ENCODE measurements around the gene ICOSLG. TPM values are rescaled to one million over a fixed set of nuclear protein-coding genes. Genes with fewer than 3 reads are reported as not detected.
"Not testable (repeated sequence)": the region's sequence is repeated elsewhere in the genome, so short reads cannot be mapped to it uniquely, and the experiment has no call there.

ICOSLG gene, protein sequence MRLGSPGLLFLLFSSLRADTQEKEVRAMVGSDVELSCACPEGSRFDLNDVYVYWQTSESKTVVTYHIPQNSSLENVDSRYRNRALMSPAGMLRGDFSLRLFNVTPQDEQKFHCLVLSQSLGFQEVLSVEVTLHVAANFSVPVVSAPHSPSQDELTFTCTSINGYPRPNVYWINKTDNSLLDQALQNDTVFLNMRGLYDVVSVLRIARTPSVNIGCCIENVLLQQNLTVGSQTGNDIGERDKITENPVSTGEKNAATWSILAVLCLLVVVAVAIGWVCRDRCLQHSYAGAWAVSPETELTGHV
- 0.27 and 1.3 TPM in 2 replicates for polyA plus RNA-seq (2011; rRNA removed)
- polyA minus RNA-seq (2011; rRNA and poly(A)+ RNA removed): 0.43 and 0.67 TPM in 2 replicates

DNA sequence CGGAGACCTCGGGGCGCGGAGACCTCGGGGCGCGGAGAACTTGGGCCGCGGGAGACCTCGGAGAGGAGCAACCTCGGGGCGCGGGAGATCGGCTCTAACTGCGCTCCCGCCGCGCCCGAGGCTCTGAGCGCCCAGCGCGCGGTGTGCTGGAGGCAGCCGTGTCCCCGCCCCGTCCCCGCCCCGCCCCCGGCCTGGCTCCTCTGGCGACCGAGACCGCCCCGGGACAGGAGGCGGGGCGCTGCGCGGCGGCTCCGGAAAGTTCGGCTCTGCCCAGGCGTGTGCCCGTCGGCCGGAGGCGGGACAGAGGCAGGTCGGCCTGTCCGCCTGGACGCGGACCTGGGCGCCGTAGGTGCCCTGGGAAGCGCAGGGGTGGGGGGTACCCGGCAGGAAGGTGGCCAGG is at the start of gene ICOSLG:
TSS of gene ICOSLG (minus strand) at position 102 of the 400 bp plus-strand sequence. CDS start 126 bp downstream, outside the sequence.
- H3K36me3 ChIP-seq (ENCODE audit: control insufficient read depth, insufficient read depth, low read length); DNase-seq (ENCODE audit: low read depth); POLR2A ChIA-PET; H3K4me3 ChIP-seq (ENCODE audit: low read depth, low read length); H3K27me3 ChIP-seq (ENCODE audit: control insufficient read depth, insufficient read depth, low read length); CTCF ChIA-PET: not testable (repeated sequence)

DNA sequence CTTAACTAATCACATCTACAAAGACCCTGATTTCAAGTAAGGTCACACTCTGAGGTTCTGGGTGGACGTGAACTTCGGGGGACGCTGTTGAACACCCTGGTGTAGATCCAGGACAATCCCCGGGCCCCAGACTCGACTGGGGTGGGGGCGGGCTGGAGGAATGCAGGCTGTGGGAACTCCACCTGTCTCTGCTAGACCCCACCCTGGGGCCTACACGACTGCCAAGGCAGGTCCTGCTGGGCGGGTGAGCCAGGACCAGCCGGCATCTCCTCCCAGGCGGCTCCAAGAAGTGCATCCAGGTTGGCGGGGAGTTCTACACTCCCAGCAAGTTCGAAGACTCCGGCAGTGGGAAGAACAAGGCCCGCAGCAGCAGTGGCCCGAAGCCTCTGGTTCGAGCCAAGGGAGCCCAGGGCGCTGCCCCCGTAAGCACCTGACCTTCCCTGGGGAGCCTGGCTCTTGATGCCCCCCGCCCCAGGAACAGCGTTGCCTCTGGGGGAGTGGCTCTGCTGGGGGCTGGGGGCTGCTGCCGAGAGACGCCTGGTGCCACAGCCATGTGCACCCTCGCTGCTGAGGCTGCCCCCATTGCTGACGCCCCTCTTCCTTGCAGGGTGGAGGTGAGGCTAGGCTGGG is 48.8 kb upstream of the ICOSLG start:
- no peak for DNase-seq (ENCODE audit: low read depth)
- TF ChIP-seq, protein P1, sequence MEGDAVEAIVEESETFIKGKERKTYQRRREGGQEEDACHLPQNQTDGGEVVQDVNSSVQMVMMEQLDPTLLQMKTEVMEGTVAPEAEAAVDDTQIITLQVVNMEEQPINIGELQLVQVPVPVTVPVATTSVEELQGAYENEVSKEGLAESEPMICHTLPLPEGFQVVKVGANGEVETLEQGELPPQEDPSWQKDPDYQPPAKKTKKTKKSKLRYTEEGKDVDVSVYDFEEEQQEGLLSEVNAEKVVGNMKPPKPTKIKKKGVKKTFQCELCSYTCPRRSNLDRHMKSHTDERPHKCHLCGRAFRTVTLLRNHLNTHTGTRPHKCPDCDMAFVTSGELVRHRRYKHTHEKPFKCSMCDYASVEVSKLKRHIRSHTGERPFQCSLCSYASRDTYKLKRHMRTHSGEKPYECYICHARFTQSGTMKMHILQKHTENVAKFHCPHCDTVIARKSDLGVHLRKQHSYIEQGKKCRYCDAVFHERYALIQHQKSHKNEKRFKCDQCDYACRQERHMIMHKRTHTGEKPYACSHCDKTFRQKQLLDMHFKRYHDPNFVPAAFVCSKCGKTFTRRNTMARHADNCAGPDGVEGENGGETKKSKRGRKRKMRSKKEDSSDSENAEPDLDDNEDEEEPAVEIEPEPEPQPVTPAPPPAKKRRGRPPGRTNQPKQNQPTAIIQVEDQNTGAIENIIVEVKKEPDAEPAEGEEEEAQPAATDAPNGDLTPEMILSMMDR (IDR thresholded peaks at IDR 0.05; ENCODE audit: insufficient read depth, low read depth, low read length): no peak
- H3K36me3 ChIP-seq (ENCODE audit: control insufficient read depth, insufficient read depth, low read length): no peaks in the 10 kb centered on the region
- H3K4me3 ChIP-seq (ENCODE audit: low read depth, low read length): no peak overlapping the region
- ChIA-PET CTCF (no interaction called here), POLR2A (no interaction called here)
- peaks cover 1% of the 10 kb centered on the region for H3K27me3 ChIP-seq (ENCODE audit: control insufficient read depth, insufficient read depth, low read length)

DNA sequence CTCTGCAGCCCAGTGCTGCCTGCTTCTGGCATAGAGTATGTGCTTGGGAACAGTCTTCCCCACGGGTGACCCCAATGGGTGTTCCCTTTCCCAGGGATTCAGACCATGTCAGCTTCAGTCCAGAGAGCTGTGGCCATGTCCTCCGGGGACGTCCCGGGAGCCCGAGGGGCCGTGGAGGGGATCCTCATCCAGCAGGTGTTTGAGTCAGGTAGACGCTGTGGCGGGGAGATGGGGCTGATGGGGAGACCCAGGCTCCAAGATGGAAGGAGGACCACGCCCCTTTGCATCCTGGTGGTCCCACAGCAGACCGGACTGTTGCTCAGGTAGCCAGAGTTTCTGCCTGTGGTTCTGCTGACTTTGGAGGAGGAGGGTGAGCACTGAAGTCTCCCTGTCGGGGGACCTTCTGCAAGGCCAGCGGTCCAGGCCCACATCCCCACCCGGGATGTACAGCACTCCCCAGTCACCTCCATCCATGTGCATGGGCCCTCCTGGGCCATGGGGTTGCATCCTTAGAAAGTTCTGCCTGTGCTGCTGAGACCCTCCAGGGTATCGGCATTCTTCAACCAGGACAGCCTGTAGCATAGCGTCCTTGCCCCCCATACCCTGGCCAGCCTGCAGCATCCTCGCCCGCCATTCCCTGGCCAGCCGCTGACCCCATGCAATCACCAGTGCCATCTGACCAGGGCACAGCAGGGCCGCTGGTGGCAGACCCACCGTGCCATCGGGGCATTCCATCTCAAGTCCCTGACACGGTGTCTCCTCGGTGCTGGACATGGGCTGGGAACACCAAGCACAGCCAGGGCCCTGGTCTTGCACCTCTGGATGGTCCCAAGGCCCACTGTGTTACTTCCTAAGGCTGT is 47.7 kb upstream of the ICOSLG start:
- H3K27me3 ChIP-seq (ENCODE audit: control insufficient read depth, insufficient read depth, low read length): peaks cover 1% of the 10 kb centered on the region
- ChIA-PET POLR2A (no interaction called here), CTCF (interaction anchor here (2.0 kb wide), 1 partner anchor 9 kb away, joined by 9 read pairs; no protein-coding TSS in a partner anchor)
- no peak overlapping the region for H3K4me3 ChIP-seq (ENCODE audit: low read depth, low read length)
- no peaks in the 10 kb centered on the region for H3K36me3 ChIP-seq (ENCODE audit: control insufficient read depth, insufficient read depth, low read length)
- TF ChIP-seq, protein P1 (IDR thresholded peaks at IDR 0.05; ENCODE audit: insufficient read depth, low read depth, low read length): no peak
- DNase-seq (ENCODE audit: low read depth): no peak

DNA sequence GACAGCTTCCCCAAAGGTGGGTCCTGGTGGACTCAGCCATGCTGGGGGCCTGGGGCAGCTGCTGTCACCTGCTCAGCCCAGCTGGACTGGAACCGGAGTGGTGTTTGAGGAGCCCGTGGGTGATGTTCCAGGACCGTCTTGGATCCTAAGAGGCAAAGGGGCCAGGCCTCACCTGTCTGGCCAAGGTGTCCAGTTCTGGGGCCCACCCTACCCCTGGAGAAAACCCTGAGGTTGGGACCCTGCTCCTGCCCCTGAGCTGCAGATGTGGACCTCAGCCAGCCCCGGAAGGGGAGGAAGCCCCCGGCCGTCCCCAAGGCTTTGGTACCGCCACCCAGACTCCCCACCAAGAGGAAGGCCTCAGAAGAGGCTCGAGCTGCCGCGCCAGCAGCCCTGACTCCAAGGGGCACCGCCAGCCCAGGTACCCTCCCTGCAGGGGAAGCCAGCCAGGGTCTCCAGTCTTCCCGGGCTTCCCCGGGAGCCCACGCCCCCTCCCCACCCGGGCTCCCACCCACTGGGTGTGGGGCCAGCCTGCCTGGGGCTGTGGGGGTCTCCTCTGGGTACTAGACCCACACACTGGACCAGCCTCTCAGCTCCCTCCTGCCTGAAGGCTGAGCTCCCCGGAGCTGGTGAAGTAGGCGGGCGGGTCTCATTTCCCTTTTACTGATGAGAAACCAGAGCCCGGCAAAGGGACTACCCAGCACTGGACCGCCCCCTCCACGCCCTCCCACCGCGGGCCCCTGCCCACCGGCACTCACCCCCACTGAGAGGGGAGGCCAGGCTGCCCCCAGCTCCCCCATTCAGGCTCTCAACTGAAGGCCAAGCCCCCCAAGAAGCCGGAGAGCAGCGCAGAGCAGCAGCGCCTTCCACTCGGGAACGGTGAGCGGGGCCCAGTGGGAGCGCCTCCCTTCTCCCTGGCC is 46.2 kb upstream of the ICOSLG start:
- Histone ChIP-seq H3K27me3 (ENCODE audit: control insufficient read depth, insufficient read depth, low read length) (peaks cover 1% of the 10 kb centered on the region), H3K36me3 (ENCODE audit: control insufficient read depth, insufficient read depth, low read length) (no peaks in the 10 kb centered on the region), H3K4me3 (ENCODE audit: low read depth, low read length) (no peak overlapping the region)
- ChIA-PET POLR2A (no interaction called here), CTCF (interaction anchor here (2.0 kb wide), 1 partner anchor 11 kb away, joined by 9 read pairs; no protein-coding TSS in a partner anchor)
- no peak for DNase-seq (ENCODE audit: low read depth)
- TF ChIP-seq, protein P1 (IDR thresholded peaks at IDR 0.05; ENCODE audit: insufficient read depth, low read depth, low read length): no peak

DNA sequence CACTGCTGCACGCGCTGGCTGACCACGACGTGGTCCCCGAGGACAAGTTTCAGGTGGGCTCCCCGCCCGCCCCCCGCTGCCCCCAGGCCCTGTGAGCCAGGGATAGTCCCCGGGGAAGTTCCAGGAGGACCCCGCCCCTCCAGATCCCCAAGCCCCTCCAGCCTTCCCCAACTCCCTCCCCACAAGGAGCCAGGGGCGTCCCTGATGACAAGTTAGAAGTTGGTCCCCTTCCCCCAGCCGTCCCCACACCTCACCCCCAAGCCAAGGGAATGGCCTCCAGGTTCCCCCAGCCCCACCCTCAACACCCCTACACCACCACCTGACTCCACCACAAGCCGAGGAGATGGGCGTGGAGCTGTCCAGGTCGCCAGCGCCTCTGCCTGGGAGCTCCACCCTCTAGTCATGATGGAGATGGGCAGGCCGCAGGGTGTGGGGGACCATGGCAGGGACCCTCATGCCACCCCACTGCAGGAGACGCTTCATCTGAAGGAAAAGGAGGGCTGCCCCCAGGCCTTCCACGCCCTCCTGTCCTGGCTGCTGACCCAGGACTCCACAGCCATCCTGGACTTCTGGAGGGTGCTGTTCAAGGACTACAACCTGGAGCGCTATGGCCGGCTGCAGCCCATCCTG is 45.5 kb upstream of the ICOSLG start:
- Histone ChIP-seq H3K36me3 (ENCODE audit: control insufficient read depth, insufficient read depth, low read length) (no peaks in the 10 kb centered on the region), H3K27me3 (ENCODE audit: control insufficient read depth, insufficient read depth, low read length) (peaks cover 1% of the 10 kb centered on the region), H3K4me3 (ENCODE audit: low read depth, low read length) (no peak overlapping the region)
- ChIA-PET POLR2A (no interaction called here), CTCF (interaction anchor here (2.0 kb wide), 1 partner anchor 12 kb away, joined by 9 read pairs; no protein-coding TSS in a partner anchor)
- TF ChIP-seq, protein P1 (IDR thresholded peaks at IDR 0.05; ENCODE audit: insufficient read depth, low read depth, low read length): no peak
- DNase-seq (ENCODE audit: low read depth): no peak

Data from BJ (cell line).